ENCODE measurements around the gene TMEM87A.
"Not testable (repeated sequence)": the region's sequence is repeated elsewhere in the genome, so short reads cannot be mapped to it uniquely, and the experiment has no call there.

- TF ChIP-seq CTCF (IDR thresholded peaks at IDR 0.05); POLR2AphosphoS5 (IDR thresholded peaks at IDR 0.05); POLR2A (IDR thresholded peaks at IDR 0.05; ENCODE audit: low read depth): not testable (repeated sequence)
Measured at GRCh38 chr15:42316282-42316805, 43.1 kb upstream of the TMEM87A start.

Measured in esophagus muscularis mucosa (tissue), 3 donors.